ENCODE results near the gene LSM12. TPM values are rescaled to one million over a fixed set of nuclear protein-coding genes. Genes with fewer than 3 reads are reported as not detected.

The LSM12 gene
- total RNA-seq, 1 donor from 2014 or later, result 69.6 TPM

GRCh38 chr17:44071198-44071520 lies 4.7 kb upstream of the LSM12 start:
- TF ChIP-seq EZH2phosphoT487 (IDR thresholded peaks at IDR 0.05) (no peak), EZH2 (IDR thresholded peaks at IDR 0.05) (no peak)
- TF ChIP-seq, protein P1, sequence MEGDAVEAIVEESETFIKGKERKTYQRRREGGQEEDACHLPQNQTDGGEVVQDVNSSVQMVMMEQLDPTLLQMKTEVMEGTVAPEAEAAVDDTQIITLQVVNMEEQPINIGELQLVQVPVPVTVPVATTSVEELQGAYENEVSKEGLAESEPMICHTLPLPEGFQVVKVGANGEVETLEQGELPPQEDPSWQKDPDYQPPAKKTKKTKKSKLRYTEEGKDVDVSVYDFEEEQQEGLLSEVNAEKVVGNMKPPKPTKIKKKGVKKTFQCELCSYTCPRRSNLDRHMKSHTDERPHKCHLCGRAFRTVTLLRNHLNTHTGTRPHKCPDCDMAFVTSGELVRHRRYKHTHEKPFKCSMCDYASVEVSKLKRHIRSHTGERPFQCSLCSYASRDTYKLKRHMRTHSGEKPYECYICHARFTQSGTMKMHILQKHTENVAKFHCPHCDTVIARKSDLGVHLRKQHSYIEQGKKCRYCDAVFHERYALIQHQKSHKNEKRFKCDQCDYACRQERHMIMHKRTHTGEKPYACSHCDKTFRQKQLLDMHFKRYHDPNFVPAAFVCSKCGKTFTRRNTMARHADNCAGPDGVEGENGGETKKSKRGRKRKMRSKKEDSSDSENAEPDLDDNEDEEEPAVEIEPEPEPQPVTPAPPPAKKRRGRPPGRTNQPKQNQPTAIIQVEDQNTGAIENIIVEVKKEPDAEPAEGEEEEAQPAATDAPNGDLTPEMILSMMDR (IDR thresholded peaks at IDR 0.05), result no peak

GRCh38 chr17:44070455-44071197 lies 4.2 kb upstream of the LSM12 start, which contains the start of gene G6PC3:
Gene G6PC3 (plus strand): TSS chr17:44070735. CDS start chr17:44070966, 231 bp downstream.
- peaks cover 53% of the 10 kb centered on the region for H3F3A ChIP-seq (ENCODE audit: low read depth)
- peaks cover 40% of the 10 kb centered on the region for H3K79me2 ChIP-seq (ENCODE audit: low read depth)
- Mint-ChIP-seq H3K4me3 (peak within 1 kb of the TSS; percentile 94), H3K36me3 (peaks cover 14% of the 10 kb centered on the region), H3K27me3 (ENCODE audit: insufficient read depth, low read depth) (peaks cover 9% of the 10 kb centered on the region), H3K4me1 (peaks cover 28% of the 10 kb centered on the region), H3K9me3 (no peaks in the 10 kb centered on the region), H3K27ac (peak within 1 kb of the TSS; percentile 91)
- no peaks in the 10 kb centered on the region for H3K36me3 ChIP-seq
- peak within 1 kb of the TSS; percentile 90 for H3K27ac ChIP-seq
- peak within 1 kb of the TSS; percentile 81 for H2AFZ ChIP-seq (replicated peaks)
- peaks cover 1% of the 10 kb centered on the region for H4K20me1 ChIP-seq (ENCODE audit: low read depth)
- no peaks in the 10 kb centered on the region for H3K27me3 ChIP-seq
- DNase-seq (ENCODE audit: low spot score), result peak; percentile 99
- peak within 1 kb of the TSS; percentile 60 for H3K9ac ChIP-seq
- peak within 1 kb of the TSS; percentile 66 for H3K4me3 ChIP-seq
- peaks cover 9% of the 10 kb centered on the region for H3K4me1 ChIP-seq
- H3K4me2 ChIP-seq, result peak within 1 kb of the TSS; percentile 84
- TF ChIP-seq EZH2 (IDR thresholded peaks at IDR 0.05) (peak; percentile 51), EZH2phosphoT487 (IDR thresholded peaks at IDR 0.05) (no peak)
- TF ChIP-seq, protein P1 (IDR thresholded peaks at IDR 0.05), result no peak
- H3K9me3 ChIP-seq (ENCODE audit: low read depth), result no peaks in the 10 kb centered on the region

More at GRCh38 chr17:44071198-44071520, 4.7 kb upstream of the LSM12 start:
- H3K9me3 ChIP-seq (ENCODE audit: low read depth), result no peaks in the 10 kb centered on the region
- H3K79me2 ChIP-seq (ENCODE audit: low read depth), result peaks cover 35% of the 10 kb centered on the region
- H3K27ac Mint-ChIP-seq, result peak overlapping the region; percentile 91
- H3K4me2 ChIP-seq, result peak overlapping the region; percentile 84
- no peak for DNase-seq (ENCODE audit: low spot score)
- H2AFZ ChIP-seq (replicated peaks), result peak overlapping the region; percentile 81
- peaks cover 48% of the 10 kb centered on the region for H3F3A ChIP-seq (ENCODE audit: low read depth)
- H3K4me3 Mint-ChIP-seq, result peak overlapping the region; percentile 94
- H3K27me3 Mint-ChIP-seq (ENCODE audit: insufficient read depth, low read depth), result peaks cover 5% of the 10 kb centered on the region
- peak overlapping the region; percentile 60 for H3K9ac ChIP-seq
- H3K9me3 Mint-ChIP-seq, result no peaks in the 10 kb centered on the region
- peak overlapping the region; percentile 90 for H3K27ac ChIP-seq
- H4K20me1 ChIP-seq (ENCODE audit: low read depth), result peaks cover 3% of the 10 kb centered on the region
- H3K36me3 Mint-ChIP-seq, result peaks cover 20% of the 10 kb centered on the region
- H3K4me1 Mint-ChIP-seq, result peaks cover 26% of the 10 kb centered on the region
- no peaks in the 10 kb centered on the region for H3K27me3 ChIP-seq
- peaks cover 9% of the 10 kb centered on the region for H3K4me1 ChIP-seq
- H3K36me3 ChIP-seq, result no peaks in the 10 kb centered on the region
- peak overlapping the region; percentile 66 for H3K4me3 ChIP-seq

- no peaks in the 10 kb centered on the region for H3K36me3 ChIP-seq
- peak overlapping the region; percentile 66 for H3K4me3 ChIP-seq
- peaks cover 8% of the 10 kb centered on the region for H4K20me1 ChIP-seq (ENCODE audit: low read depth)
- peak overlapping the region; percentile 72 for H3K4me2 ChIP-seq
- Mint-ChIP-seq H3K9me3 (no peaks in the 10 kb centered on the region), H3K36me3 (peaks cover 10% of the 10 kb centered on the region), H3K4me1 (peaks cover 33% of the 10 kb centered on the region), H3K4me3 (peak overlapping the region; percentile 94), H3K27ac (peak overlapping the region; percentile 70), H3K27me3 (ENCODE audit: insufficient read depth, low read depth) (peaks cover 11% of the 10 kb centered on the region)
- H3K9ac ChIP-seq, result no peak overlapping the region
- no peak for DNase-seq (ENCODE audit: low spot score)
- H3K27me3 ChIP-seq, result no peaks in the 10 kb centered on the region
- peak overlapping the region; percentile 15 for H3K27ac ChIP-seq
- TF ChIP-seq, protein P1 (IDR thresholded peaks at IDR 0.05), result no peak
- TF ChIP-seq EZH2 (IDR thresholded peaks at IDR 0.05), result peak; percentile 52
- peaks cover 59% of the 10 kb centered on the region for H3F3A ChIP-seq (ENCODE audit: low read depth)
- H3K79me2 ChIP-seq (ENCODE audit: low read depth), result peaks cover 46% of the 10 kb centered on the region
- H3K4me1 ChIP-seq, result peaks cover 14% of the 10 kb centered on the region
- no peaks in the 10 kb centered on the region for H3K9me3 ChIP-seq (ENCODE audit: low read depth)
- no peak overlapping the region for H2AFZ ChIP-seq (replicated peaks)
Observed at GRCh38 chr17:44069974-44070454, 3.5 kb upstream of the LSM12 start.

All from neural progenitor cell (in vitro differentiated cells).